ENCODE measurements around the gene CTBP2.

Gene CTBP2

GRCh38 chr10:125104559-125104958, 55.8 kb downstream of the CTBP2 start:
- no peak for FAIRE-seq

GRCh38 chr10:125103924-125104323, 56.4 kb downstream of the CTBP2 start:
- FAIRE-seq = no peak

DNA sequence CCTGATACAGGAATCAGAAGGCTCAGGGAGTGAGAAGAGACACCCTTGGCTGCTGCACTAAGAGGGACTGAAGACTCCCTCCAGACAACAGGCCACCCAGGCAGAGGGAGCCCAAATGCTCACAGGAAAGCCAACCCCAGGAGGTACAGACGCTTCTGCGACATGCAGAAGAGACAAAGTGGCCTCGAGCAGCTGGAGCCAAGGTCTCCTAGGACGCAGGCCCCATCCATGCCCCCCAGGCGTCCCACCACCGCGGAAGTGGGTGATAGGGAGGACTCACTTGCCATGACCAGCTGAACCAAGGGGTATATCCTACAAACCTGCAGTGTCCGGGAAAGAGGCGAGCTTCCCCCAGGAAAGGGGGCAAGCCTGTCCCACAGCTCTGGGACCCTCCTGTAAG, 56.9 kb downstream of the CTBP2 start:
- no peak for FAIRE-seq

- FAIRE-seq = no peak
These were observed 57.5 kb downstream of the CTBP2 start for GRCh38 chr10:125102821-125103220.

DNA sequence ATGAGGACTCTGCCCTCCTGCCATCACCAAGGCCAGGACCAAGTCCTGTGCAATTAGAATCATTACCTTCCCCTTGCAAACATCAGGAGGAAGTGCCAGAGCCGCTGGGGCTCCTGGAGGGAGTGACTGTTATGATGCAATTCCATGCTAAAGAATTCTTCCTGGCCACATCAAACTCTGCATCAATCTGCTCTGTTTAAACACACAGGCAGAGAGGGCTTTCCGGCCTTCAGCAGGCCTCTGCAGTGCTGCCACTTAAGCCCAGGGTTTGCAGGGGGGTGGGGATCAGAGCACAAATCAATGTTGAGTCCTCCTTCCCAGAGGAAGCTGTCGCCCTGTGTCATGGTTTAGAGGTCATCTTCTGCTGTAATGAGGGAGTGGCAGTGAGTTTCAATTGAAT, 58.1 kb downstream of the CTBP2 start:
- no peak for FAIRE-seq

DNA sequence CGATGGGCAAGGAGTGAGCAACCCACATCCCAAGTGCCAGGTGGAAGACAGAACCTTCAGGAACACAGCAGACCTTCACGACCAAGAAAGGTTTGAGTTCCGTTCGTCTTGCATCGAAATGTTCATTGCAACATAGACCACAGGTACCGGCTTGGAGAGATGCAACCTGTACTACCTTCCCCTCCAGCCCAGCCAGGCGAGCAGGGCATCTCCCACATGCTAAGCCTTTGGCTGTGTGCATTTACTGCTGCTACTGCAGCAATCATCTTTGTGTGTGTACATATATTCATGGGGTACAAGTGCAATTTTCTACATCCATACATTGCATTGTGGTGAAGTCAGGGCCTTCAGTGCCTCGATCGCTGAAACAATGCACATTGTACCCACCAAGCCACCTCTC, 58.8 kb downstream of the CTBP2 start:
- FAIRE-seq = no peak

DNA sequence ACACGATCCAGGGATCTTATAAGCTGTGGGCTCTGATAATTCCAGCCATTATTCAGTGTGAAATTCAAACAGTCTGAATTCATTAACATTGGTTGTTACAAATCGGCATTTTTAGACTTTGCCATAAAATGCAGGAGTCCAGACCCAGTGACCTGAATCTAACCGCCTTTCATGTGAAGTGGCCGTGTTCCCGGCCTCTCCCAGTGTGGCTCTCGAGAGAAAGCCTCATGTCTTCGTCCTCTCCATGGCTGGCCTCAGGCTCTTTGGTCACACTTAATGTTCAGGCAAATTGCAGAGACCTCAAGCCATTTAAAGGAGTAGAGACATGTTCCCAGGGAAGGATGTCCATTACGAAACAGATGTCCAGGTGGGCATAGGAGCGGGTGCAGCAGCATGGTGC, 59.3 kb downstream of the CTBP2 start:
- FAIRE-seq = no peak

DNA sequence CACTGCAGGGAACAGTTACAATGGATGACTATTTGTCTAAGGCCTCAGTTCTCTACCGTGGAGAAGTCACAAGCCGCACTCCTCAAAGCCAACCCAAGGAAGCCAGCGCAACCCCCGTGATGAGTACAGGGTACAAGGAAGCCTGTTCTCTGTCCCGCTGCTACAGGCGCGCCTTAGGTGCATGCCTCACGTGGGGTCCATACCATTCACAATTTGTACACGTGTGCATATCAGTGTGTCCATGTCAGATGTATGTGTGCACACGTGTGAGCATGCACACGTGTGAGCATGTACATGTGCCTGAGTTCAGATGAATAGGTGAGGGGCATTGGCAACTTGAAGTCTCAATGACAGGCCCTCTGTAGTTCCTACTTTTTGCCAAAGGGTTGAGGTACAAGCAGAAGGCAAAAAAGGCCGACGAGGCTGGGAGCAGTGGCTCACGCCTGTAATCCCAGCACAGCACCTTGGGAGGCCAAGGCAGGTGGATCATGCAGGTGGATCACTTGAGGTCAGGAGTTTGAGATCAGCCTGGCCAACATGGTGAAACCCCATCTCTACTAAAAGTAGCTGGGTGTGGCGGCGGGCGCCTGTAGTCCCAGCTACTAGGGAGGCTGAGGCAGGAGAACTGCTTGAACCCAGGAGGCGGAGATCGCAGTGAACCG, 62.8 kb downstream of the CTBP2 start:
- FAIRE-seq = no peak

- no peak for FAIRE-seq
These were observed 63.4 kb downstream of the CTBP2 start for GRCh38 chr10:125096975-125097374.

- no peak for FAIRE-seq
These were observed 64.0 kb downstream of the CTBP2 start for GRCh38 chr10:125096371-125096770.

GRCh38 chr10:125095776-125096175, 64.6 kb downstream of the CTBP2 start:
- FAIRE-seq = no peak

DNA sequence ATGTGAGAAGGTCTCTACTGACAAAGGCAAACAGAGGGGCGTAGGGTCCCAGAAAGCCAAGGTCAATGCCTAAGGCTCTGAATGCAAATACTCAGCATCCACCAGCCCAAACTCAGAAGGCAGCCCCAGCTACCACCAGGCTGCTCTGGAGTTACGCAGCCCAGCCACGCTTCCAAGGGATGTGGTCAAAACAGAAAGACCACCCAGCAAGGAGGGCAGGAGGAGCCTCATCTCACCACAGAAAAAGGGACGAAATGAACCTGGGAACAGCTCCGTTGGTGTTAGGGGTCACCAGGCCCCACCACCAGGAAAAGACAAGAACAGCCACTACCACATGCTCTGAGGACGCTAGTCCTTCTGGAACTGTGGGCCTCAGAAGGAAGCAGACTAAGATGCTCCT, 65.1 kb downstream of the CTBP2 start:
- FAIRE-seq = no peak

DNA sequence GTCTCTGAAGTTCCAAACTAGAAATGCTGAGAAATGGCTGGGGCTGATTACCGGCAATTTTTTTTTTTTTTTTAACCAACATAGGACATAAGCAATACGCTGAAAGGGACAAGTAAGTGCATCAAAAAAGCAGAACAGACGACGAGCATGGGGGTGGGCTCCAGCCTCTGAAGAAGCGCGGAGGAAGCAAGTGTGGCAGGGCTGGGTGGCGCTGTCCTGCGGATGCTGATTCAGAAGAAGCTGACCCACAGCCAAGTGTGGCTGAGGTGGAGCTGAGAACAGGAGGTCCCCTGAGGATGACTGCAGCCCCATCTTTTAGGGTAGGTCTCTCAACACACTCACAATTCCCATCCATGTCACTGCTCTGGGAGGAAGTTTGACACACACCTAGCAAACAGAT, 65.6 kb downstream of the CTBP2 start:
- FAIRE-seq = no peak

DNA sequence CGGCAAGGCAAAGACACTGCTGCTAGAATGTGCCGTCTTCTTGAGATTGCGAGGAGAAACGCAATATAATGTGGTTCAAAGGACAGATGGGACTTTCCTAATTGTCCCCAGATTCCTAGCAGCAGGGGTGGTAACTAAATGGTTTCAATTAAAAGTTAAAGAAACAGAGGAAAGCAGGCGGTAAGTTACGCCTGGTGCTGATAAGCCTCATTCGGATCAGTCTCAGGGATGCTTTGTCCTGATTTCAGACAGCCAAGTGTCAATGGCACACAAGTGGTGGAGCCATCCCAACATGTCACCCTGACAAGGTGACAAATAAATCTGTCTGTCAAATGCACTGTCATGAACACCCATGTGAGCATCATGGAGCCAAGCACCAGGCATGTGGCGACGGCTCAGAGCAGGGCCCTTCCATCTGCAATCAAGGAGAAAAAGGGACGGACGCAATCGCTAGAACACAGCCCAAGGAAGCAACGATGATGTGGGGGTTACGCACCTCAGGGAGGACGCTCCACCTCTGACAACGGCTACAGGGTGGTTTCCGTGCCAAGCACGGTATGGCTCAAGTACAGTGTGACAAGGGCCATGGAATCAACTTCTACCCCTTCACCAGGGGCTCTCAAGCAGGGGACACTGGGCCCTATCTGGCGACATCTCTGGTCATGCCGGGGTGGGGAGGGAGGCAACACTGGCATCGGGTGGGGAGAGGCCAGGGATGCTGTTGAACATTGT, 66.2 kb downstream of the CTBP2 start:
- no peak for FAIRE-seq

DNA sequence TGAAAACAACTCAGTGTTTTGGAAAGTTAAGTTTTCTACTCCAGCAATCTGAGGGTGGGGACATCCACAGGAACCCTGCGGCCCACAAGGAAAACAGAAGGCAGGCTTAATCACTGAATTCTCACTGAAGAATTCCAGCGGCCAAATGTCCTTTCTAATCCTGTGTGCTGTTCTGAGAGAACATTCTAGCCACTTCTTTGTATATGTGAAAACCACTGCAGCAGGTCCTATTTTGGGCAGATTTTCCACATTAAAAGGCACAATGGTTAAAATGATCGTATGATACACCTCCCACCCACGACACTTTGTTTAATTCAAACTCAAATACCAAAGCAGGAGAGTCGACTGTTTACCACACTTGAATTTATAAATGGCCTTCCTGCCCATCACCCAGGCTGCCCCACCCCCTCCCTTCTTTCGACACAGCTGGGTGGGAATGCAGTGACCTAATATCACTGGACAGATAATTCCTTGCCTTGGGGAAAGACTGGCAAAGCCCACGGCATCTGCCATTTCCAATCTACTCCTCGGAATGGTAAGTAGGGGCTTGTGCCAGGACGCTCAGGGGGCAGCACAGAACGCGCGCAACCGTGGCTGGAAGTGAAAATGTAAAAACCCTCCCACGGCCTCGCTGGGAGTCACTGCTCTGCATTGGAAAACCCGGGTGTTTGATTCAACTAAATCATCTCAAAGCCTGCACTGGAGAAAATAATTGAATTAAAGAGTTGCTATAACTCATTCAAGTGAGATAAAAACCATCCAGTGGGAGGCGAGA, 67.0 kb downstream of the CTBP2 start:
- no peak for FAIRE-seq

GRCh38 chr10:125092564-125093031, 67.8 kb downstream of the CTBP2 start:
- no peak for FAIRE-seq

- no peak for FAIRE-seq
These were observed 68.5 kb downstream of the CTBP2 start for GRCh38 chr10:125091891-125092290.

GRCh38 chr10:125089469-125089868, 70.9 kb downstream of the CTBP2 start:
- FAIRE-seq = no peak

DNA sequence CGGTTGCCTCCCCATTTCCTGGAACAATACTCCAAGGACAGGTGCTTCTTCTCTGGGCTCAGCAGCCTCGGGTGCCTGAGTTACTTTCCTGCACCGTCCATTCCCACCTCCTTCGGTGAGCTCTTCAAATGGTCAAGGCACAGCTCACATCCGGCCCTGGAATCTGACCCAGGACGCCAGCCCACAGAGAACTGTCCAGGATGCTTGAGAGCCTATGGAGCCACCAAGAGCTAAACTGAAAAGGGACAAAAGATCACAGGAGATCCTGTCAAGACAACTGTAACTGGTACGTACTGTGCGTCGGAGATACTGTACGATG, 72.5 kb downstream of the CTBP2 start:
- FAIRE-seq = no peak

GRCh38 chr10:125087191-125087896, 73.0 kb downstream of the CTBP2 start:
- no peak for FAIRE-seq

- no peak for FAIRE-seq
These were observed 73.7 kb downstream of the CTBP2 start for GRCh38 chr10:125086691-125087090.

DNA sequence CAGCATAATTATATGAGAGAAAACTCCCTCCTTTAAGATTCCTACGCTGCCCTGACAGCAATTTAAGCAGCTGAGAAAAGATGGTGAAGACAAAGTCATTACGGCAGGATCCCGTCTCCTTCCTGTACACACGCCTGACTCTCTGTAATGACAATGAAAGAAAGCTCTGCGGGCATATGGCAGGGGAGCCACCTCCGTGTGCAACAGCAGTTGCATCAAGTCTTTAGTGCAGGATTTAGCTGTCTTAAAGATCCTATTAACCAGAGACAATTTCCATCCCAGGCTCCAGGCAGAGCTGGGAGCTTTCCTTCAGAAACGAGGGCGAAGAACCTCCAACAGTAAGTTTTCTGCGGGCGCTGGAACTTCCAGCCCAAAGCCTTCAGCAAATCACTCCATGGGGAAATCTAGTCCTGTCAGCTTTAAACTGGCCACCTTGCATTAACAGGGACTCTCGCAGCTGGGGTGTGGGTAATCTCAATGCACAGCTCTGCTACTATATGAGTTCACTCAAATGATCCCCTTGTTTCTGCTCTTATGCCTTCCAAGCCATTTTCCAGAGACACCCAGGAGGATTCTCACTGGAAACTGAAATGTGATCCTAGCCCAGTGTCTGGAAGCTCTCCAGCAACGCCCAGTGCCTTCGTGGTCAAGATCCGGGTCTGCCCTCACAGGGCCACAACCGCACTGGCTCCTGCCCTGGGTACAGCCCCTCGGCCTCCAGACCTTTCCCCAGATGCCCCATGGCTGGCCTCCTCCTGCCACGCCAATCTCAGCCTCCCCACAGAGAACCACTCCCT, 74.9 kb downstream of the CTBP2 start:
- FAIRE-seq = no peak

Measured in islet of Langerhans (tissue), 1 donor.